Occipital lobe (tissue), 2 donors: ENCODE results near the gene SLC13A5. TPM values are rescaled to one million over a fixed set of nuclear protein-coding genes. Genes with fewer than 3 reads are reported as not detected.

ENCODE experiments used
- DNase-seq: peaks from one replicate; lab custom pipeline; 2025; lab: John Stamatoyannopoulos, UW
- total RNA-seq: library from RNA; depleted of rRNA; stranded (reverse); fragments of >200 nt; gene quantifications from one replicate; pipeline ENCODE4 v1.2.3, GENCODE V29; 2014

The SLC13A5 gene
- total RNA-seq, 1 donor from 2014 or later, result not detected

GRCh38 chr17:6684460-6684783 lies 28.7 kb downstream of the SLC13A5 start:
- no peak for DNase-seq

GRCh38 chr17:6683730-6684459 lies 29.3 kb downstream of the SLC13A5 start:
- no peak for DNase-seq

- no peak for DNase-seq
These were observed 30.0 kb downstream of the SLC13A5 start for GRCh38 chr17:6683081-6683684.

GRCh38 chr17:6682339-6682738 lies 30.8 kb downstream of the SLC13A5 start:
- no peak for DNase-seq

- no peak for DNase-seq
These were observed 31.5 kb downstream of the SLC13A5 start for GRCh38 chr17:6681671-6682070.

- no peak for DNase-seq
These were observed 32.0 kb downstream of the SLC13A5 start for GRCh38 chr17:6681176-6681575.

- DNase-seq, result no peak
These were observed 33.9 kb downstream of the SLC13A5 start for GRCh38 chr17:6679241-6679640.

- no peak for DNase-seq
These were observed 35.2 kb downstream of the SLC13A5 start for GRCh38 chr17:6677946-6678345.

GRCh38 chr17:6677158-6677831 lies 35.9 kb downstream of the SLC13A5 start:
- DNase-seq, result no peak

- DNase-seq, result no peak
These were observed 36.4 kb downstream of the SLC13A5 start for GRCh38 chr17:6676802-6677157.

- no peak for DNase-seq
These were observed 37.9 kb downstream of the SLC13A5 start for GRCh38 chr17:6675201-6675825.

- DNase-seq, result no peak
These were observed 38.6 kb downstream of the SLC13A5 start for GRCh38 chr17:6674586-6674985.

GRCh38 chr17:6671431-6671830 lies 41.7 kb downstream of the SLC13A5 start:
- DNase-seq, result no peak

GRCh38 chr17:6670999-6671398 lies 42.2 kb downstream of the SLC13A5 start:
- DNase-seq, result no peak

GRCh38 chr17:6670571-6670970 lies 42.6 kb downstream of the SLC13A5 start:
- DNase-seq, result no peak

- DNase-seq, result no peak
These were observed 43.5 kb downstream of the SLC13A5 start for GRCh38 chr17:6669479-6670212.

- no peak for DNase-seq
These were observed 44.3 kb downstream of the SLC13A5 start for GRCh38 chr17:6668727-6669425.

- DNase-seq, result no peak
These were observed 45.0 kb downstream of the SLC13A5 start for GRCh38 chr17:6668219-6668618.

- DNase-seq, result no peak
These were observed 45.7 kb downstream of the SLC13A5 start for GRCh38 chr17:6667516-6667915.

- no peak for DNase-seq
These were observed 46.6 kb downstream of the SLC13A5 start for GRCh38 chr17:6666557-6666956.

- peak; percentile 59 for DNase-seq
These were observed 47.1 kb downstream of the SLC13A5 start for GRCh38 chr17:6666077-6666521.
